ENCODE measurements around the gene SRC.
"Not testable (repeated sequence)": the region's sequence is repeated elsewhere in the genome, so short reads cannot be mapped to it uniquely, and the experiment has no call there.

The SRC gene

DNA sequence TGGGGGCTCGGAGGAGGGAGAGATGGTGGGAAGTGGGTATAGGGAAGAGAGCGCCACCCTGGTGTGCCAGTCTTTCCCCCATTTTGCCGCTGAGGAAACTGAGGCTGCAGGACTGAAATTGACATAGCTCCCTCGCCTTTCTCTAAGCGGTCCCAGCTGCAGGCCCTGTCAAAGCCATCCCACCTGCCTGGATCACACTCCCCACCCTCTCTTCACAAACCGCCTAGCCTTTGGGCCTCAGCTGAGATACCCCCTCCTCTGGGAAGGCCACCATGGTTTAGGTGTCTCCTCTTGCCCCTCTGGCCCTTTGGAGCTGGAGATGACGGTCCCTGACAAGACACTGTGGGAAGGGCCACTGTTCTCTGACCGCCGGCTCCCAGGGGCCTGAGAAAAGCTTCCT, 16.9 kb downstream of the SRC start:
- no peak for DNase-seq (ENCODE audit: low read depth, low spot score)

DNA sequence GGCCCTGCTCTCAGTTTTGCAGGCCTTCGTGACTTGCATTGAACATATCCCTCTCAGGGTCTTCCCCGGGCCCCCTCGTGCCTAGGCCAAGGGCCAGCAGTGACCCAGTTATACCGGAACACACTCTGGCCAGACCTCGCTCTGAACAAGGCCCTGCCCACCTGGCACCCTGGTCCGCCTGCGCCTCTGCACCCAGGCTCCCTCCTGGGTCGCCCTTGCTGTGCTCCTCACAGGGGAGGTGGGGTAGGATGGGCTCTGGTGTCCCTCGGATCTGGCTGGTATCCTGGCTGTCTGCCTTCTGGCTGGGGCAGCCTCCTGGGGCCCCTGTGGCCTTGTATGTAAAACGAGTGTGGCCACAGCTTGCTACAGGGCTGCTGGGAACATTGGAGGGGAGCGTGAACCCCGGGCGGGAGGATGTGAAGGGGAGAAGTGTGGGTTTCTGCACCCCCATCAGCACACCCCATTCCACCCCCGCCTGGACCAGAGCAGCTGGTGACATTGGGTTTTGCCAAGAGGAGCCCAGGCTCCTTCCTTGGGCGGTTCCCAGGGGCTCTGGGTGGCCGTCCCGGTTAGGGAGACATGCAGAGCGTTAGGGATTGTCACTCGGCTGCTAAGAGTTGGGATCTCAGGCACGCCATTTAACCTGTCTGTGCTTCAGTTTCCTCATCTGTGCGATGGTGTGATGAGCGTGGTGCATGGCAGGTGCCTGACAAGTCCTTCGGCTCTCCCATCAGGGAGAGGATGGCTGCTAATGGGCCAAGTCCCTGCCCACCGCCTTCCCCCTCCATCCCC, 17.5 kb downstream of the SRC start:
- DNase-seq (ENCODE audit: low read depth, low spot score): no peak

- DNase-seq (ENCODE audit: low read depth, low spot score): no peak
These were observed 18.3 kb downstream of the SRC start for GRCh38 chr20:37364013-37364926.

DNA sequence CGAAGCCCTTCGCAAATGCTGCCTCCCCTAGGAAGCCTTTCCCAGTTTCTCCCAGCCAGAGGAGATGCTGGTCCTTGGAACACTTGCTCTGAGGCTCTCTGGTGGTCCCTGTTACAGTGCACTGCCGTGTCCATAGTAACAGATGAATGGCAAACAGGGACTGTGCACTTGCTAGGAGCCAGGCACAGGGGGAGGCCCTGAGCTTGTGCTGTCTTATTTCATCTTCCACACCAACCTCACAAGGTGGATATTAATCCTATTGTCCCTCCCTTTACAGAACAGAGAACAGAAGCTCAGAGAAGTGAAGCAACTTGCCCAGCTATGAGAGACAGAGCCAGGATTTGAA, 19.0 kb downstream of the SRC start:
- DNase-seq (ENCODE audit: low read depth, low spot score): no peak

DNA sequence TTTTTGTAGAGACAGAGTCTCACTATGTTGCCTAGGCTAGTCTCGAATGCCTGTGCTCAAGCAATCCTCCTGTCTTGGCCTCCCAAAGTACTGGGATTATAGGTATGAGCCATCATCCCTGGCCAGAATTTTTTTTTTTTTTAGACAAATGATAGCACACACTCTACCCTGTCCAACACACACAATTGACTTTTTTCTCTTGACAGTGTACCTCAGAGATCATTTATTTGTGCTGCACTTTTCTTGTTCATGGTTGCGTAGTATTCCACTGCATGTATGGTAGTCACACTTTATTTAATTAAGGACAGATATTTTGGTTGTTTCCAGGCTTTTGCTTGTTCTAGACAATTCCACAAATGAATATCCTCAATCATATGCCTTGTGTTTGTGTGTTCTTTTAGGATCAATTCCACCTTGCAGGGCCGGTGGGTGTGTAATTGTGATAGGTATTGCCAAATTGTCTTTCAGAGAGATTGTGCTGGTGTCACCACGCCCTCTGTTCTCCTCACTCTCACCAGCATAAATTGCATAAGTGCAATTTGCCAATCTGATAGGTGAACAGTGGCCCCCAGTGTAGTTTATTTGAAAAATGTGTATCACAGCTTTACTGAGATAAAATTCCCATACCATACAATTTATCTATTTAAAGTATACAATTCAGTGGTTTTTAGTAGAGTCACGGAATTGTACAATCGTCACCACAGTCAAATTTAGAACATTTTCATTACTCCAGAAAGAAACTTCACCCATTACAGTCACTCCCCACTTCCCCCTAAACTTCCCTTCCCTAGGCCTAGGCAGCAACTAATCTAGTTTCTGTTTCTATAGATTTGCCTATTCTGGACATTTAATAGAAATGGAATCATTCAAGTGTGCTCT, 20.1 kb downstream of the SRC start:
- no peak for DNase-seq (ENCODE audit: low read depth, low spot score)

DNA sequence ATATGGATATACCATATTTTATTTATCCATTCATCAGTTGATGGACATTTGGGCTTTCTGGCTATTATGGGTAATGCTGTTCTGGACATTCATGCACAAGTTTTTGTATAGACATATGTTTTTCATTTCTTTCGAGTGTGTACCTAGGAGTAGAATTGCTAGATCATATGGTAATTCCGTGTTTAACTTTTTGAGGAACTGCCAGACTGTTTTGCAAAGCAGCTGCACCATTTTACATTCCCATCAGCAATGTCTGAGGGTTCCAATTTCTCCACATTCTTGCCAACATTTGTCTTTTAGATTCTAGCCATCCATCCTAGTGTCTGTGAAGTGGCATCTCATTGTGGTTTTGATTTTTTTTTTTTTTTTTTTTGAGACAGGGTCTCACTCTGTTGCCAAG, 20.8 kb downstream of the SRC start:
- no peak for DNase-seq (ENCODE audit: low read depth, low spot score)

DNA sequence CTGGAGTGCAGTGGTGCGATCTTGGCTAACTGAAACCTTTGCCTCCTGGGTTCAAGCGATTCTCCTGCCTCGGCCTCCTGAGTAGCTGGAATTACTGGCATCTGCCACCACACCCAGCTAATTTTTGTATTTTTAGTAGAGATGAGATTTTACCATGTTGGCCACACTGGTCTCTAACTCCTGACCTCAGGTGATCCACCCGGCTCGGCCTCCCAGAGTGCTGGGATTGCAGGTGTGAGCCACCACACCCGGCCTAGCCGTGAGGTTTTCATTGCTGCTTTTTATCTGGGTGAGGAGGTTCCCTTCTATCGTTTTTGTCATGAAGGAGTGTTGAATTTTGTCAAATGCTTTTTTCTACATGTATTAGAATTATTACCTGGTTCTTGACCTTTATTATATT, 23.9 kb downstream of the SRC start:
- no peak for DNase-seq (ENCODE audit: low read depth, low spot score)

DNA sequence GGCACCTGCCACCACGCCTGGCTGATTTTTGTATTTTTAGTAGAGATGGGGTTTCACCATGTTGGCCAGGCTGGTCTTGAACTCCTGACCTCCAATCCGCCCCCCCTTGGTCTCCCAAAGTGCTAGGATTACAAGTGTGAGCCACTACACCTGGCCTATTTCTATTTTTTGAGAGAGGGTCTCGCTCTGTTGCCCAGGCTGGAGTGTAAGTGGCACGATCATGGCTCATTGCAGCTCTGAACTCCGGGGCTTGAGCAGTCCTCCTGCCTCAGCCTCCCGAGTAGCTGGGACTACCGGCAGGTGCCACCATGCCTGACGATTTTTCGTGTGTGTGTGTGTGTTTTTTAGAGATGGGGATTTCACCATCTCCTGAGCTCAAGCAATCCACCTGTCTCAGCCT, 25.9 kb downstream of the SRC start:
- DNase-seq (ENCODE audit: low read depth, low spot score): not testable (repeated sequence)

- DNase-seq (ENCODE audit: low read depth, low spot score): no peak
These were observed 26.5 kb downstream of the SRC start for GRCh38 chr20:37372441-37372840.

GRCh38 chr20:37373020-37373598, 27.2 kb downstream of the SRC start:
- no peak for DNase-seq (ENCODE audit: low read depth, low spot score)

GRCh38 chr20:37375227-37375626, 29.3 kb downstream of the SRC start:
- DNase-seq (ENCODE audit: low read depth, low spot score): no peak

DNA sequence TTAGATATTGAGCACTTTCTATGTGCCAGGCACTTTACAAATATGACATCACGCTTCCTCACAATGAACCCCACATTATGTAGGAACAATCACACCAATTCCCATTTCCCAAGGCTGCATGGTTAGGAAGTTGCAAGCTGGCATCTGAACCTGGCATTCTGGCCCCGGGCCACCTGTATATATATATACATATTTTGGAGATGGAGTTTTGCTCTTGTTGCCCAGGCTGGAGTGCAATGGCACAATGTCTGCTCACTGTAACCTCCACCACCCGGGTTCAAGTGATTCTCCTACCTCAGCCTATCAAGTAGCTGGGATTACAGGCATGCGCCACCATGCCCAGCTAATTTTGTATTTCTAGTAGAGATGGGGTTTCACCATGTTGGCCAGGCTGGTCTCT, 30.4 kb downstream of the SRC start:
- no peak for DNase-seq (ENCODE audit: low read depth, low spot score)

GRCh38 chr20:37376791-37377190, 30.9 kb downstream of the SRC start:
- no peak for DNase-seq (ENCODE audit: low read depth, low spot score)

DNA sequence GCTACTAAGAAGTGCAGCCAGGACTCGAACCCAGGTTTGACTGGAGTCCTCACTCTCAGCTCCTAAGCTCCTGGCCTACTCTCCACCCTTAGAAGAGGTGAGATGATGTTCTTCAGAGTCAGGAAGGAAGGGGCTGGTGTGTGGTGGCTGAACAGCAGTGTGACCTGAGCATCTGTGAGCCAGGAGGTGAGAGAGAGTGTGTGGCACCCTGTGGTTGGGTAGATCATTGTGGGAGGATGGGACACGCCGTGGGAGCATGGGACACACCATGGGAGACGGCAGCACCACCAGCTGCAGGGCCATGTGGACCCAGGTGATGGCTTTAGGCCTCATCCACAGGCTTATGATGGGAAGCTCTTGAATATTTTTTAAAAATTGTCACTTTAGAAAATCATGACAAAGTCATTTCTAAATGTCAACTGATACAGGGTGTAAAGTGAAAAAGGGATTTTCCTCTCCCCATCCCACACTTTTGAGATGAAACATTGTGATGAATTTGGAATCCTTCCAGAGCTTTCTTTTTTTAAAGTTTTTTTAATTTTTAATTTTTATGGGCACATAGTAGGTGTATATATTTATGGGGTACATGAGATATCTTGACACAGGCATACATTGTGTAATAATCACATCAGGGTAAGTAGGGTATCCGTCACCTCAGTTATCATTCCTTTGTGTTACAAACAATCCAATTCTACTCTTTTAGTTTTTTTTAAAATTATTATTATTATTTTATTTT, 31.6 kb downstream of the SRC start:
- DNase-seq (ENCODE audit: low read depth, low spot score): no peak

DNA sequence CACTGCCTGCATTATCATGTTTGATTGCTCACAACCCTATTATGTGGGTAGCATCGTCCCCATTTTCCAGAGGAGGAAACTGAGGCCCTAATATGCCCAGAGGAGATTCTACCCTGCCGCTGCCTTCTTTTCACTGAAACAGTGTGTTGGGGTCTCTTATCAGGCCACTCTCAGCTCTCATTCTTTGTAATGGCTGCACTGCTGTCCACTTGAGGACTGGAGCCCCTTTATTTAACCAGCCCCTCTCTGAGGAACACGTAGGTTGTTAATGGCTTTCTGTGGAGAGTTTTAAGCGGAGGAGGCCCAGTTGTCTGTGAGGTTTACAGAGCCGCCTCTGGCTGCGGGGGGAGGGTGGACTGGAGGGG, 32.5 kb downstream of the SRC start:
- no peak for DNase-seq (ENCODE audit: low read depth, low spot score)

DNA sequence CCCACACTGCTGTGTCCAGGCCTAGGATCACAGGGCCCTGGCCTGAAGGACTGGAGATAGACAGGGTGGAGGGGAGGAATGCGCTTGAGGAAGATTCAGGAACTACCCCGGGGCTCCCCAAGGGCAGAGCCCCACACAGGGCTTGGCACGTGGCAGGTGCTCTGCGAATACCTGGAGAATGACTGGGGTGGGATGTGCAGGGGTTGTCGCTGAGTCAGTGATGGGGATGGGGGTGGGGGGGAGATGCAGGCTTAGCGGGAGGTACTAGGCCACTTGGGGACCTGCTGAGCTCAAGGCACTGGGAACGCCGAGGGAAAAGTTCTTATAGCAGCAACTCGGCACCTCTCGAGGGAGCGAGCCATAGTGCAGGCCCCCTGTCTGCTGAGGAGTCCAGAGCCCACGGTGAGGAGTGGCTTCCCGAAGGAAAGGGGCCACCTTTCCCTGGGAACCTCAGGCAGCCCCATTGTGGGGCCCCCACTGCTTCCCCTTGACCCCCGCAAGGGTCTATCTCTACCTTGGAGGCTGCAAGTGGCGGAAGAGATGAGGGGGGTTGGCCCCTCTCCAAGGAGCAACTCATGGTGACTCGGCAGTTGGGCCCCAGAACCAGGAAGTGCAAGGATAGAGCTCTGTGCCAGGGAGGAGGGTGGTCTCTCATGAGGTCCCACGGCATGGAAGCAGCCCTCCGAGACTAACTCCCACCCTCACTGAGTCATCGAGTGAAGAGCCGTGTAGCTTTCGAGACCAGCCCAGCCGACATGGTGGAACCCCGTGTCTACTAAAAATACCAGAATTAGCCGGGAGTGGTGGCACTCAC, 33.1 kb downstream of the SRC start:
- no peak for DNase-seq (ENCODE audit: low read depth, low spot score)

GRCh38 chr20:37379967-37380828, 34.3 kb downstream of the SRC start:
- no peak for DNase-seq (ENCODE audit: low read depth, low spot score)

DNA sequence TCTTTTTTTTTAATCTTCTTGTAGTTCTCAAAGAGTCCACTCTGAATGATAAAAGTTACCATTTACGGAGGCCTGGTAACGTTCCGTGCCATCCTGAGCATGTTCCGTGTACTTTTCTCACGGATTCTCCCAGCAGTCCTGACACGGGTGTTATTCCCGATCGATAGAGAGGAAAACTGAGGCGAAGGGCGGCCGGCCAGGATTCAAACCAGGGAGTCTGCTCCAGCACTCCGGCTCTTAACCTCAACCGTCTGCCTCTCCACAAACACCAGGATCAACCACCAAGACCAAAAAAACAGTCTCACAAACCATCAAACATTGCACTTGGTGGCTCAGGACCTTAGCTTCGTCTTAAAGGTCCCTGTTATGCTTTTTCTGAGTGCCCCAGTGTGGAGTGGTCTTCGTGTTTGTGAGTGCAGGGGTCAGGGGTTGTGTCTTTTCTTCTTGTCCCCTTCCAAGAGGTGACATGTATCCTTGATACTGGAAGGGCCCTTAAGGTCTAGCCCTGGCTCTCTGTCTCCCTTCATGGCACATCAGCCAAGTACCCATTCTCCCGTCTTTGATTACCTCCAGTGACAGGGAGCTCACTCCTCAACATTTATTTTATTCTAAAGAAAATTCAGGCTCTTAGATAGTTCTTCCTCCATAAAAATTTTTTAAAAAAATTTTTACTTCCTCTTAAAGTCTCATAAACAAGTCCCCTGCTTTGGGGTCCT, 35.1 kb downstream of the SRC start:
- DNase-seq (ENCODE audit: low read depth, low spot score): no peak

Data from brain pericyte (primary cell).